ENCODE measurements around the gene TNMD. TPM values are rescaled to one million over a fixed set of nuclear protein-coding genes. Genes with fewer than 3 reads are reported as not detected.

TNMD gene
- polyA plus RNA-seq, 1 donor (not counting 4 experiments of a cell fraction or from before 2014, with no cell fraction given), result not detected

DNA sequence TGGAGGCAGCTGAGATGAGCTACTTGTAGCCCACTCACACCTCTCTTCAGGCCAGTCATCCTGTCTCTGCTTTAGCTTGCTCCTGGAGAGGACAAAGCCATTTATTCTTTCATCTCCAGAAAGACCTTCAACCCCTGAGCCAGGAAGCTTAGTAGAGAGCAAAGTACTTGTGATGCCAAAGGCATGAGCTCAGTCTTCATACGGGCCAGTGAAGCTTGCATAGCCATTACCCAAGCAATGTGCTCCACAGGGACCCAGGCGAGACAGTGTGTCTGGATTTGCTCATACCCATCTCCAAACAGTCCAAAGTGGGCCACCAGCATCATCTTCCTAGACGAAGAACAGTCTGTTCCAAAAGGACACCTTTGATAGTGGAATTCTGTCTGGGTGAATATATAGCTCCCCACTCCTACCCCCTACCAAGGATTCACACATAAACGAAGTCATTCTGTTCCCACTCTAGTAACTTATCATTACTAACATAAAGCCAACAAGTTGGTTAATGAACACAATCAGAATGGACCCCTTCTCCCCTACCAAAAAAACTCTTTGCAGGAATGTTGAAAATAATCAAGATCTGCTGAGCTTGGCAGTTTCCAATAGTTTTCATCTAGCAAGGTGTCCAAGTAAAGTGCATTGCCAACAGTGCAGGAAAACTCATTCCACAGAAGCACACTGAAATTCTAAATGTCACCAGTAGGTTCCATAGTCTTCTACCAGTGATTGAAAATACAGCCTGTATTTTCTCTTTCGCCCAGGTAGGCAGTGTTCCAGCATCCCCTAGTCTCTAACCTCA is 6.7 kb downstream of the TNMD start:
- no peak for DNase-seq (ENCODE audit: low read depth, low spot score)
- TF ChIP-seq CTCF (optimal IDR thresholded peaks at IDR 0.05 in 1 of 3, IDR thresholded peaks at IDR 0.05 in 1 of 3, conservative IDR thresholded peaks at IDR 0.05 in 1 of 3; ENCODE audit: extremely low read depth in 1 of 3, insufficient read depth in 2 of 3, low read length in 3 of 3) (no peak), EZH2 (IDR thresholded peaks at IDR 0.05; ENCODE audit: low read length) (no peak)
- H3K4me2 ChIP-seq (ENCODE audit: control insufficient read depth, extremely low read depth, insufficient read depth, low read depth, low read length), result no peak overlapping the region
- no peak overlapping the region for H3K4me3 ChIP-seq (ENCODE audit: control insufficient read depth in 2 of 3, extremely low read depth in 1 of 3, insufficient read depth in 2 of 3, low read depth in 1 of 3, low read length in 3 of 3)
- H3K9me1 ChIP-seq (ENCODE audit: control insufficient read depth, extremely low read depth, insufficient read depth, low read length), result no peaks in the 10 kb centered on the region
- no peaks in the 10 kb centered on the region for H3K36me3 ChIP-seq (ENCODE audit: control insufficient read depth in 2 of 2, extremely low read depth in 1 of 2, insufficient read depth in 2 of 2, low read length in 2 of 2)
- H4K20me1 ChIP-seq (ENCODE audit: control insufficient read depth, extremely low read depth, insufficient read depth, low read length), result no peaks in the 10 kb centered on the region
- no peak for FAIRE-seq
- H3K9ac ChIP-seq (ENCODE audit: control insufficient read depth, extremely low read depth, insufficient read depth, low read length), result no peak overlapping the region
- dilution Hi-C loops (cut with MboI; ENCODE audit: extremely low pct_ligation_motif_present, low sequenced_read_pairs), result no loop called here
- H3K27ac ChIP-seq (ENCODE audit: control insufficient read depth, insufficient read depth, low read length), result no peak overlapping the region
- H3K4me1 ChIP-seq (ENCODE audit: control insufficient read depth, extremely low read depth, insufficient read depth, low read length), result no peaks in the 10 kb centered on the region
- peaks cover 12% of the 10 kb centered on the region for H3K27me3 ChIP-seq (ENCODE audit: control insufficient read depth, extremely low read depth, insufficient read depth, low read length)
- no peak overlapping the region for H2AFZ ChIP-seq (ENCODE audit: control insufficient read depth, low read length)
- no peaks in the 10 kb centered on the region for H3K79me2 ChIP-seq (ENCODE audit: control insufficient read depth, insufficient read depth, low read length)
- H3K9me3 ChIP-seq (ENCODE audit: control insufficient read depth, low read depth, low read length), result no peaks in the 10 kb centered on the region

DNA sequence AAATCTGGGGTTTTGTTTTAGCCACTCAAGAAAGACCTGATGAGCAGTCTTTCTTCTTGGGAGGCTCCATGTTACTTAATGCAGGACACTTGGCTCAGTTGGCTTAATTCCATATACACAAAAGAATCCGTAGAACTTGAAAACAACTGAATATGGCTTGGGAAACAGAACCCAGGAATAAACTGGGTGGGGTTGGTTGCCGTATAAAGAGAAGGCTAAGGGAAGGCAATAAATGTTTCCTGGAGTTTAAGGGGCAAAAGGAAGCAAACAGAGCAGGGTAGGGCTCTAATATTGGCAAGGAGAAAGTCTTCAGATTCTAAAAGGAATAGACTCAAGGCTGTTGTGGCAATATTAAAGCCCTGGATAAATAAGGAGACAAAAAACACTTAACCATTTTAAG is 8.4 kb downstream of the TNMD start:
- Histone ChIP-seq H3K27ac (ENCODE audit: control insufficient read depth, insufficient read depth, low read length) (no peak overlapping the region), H3K79me2 (ENCODE audit: control insufficient read depth, insufficient read depth, low read length) (no peaks in the 10 kb centered on the region), H3K27me3 (ENCODE audit: control insufficient read depth, extremely low read depth, insufficient read depth, low read length) (peaks cover 10% of the 10 kb centered on the region), H2AFZ (ENCODE audit: control insufficient read depth, low read length) (no peak overlapping the region), H3K4me2 (ENCODE audit: control insufficient read depth, extremely low read depth, insufficient read depth, low read depth, low read length) (no peak overlapping the region), H3K9me3 (ENCODE audit: control insufficient read depth, low read depth, low read length) (no peaks in the 10 kb centered on the region), H3K9ac (ENCODE audit: control insufficient read depth, extremely low read depth, insufficient read depth, low read length) (no peak overlapping the region), H4K20me1 (ENCODE audit: control insufficient read depth, extremely low read depth, insufficient read depth, low read length) (no peaks in the 10 kb centered on the region), H3K36me3 (ENCODE audit: control insufficient read depth in 2 of 2, extremely low read depth in 1 of 2, insufficient read depth in 2 of 2, low read length in 2 of 2) (no peaks in the 10 kb centered on the region), H3K4me3 (ENCODE audit: control insufficient read depth in 2 of 3, extremely low read depth in 1 of 3, insufficient read depth in 2 of 3, low read depth in 1 of 3, low read length in 3 of 3) (no peak overlapping the region), H3K9me1 (ENCODE audit: control insufficient read depth, extremely low read depth, insufficient read depth, low read length) (no peaks in the 10 kb centered on the region), H3K4me1 (ENCODE audit: control insufficient read depth, extremely low read depth, insufficient read depth, low read length) (no peaks in the 10 kb centered on the region)
- no peak for TF ChIP-seq CTCF (optimal IDR thresholded peaks at IDR 0.05 in 1 of 3, IDR thresholded peaks at IDR 0.05 in 1 of 3, conservative IDR thresholded peaks at IDR 0.05 in 1 of 3; ENCODE audit: extremely low read depth in 1 of 3, insufficient read depth in 2 of 3, low read length in 3 of 3)
- TF ChIP-seq EZH2 (IDR thresholded peaks at IDR 0.05; ENCODE audit: low read length), result no peak
- dilution Hi-C loops (cut with MboI; ENCODE audit: extremely low pct_ligation_motif_present, low sequenced_read_pairs), result no loop called here
- FAIRE-seq (no peak), DNase-seq (ENCODE audit: low read depth, low spot score) (no peak)
